PC-9 (cell line): ENCODE data around the gene GALK1. TPM values are rescaled to one million over a fixed set of nuclear protein-coding genes. Genes with fewer than 3 reads are reported as not detected.

Experiments
- BruUV-seq: library from RNA; stranded (reverse); fragments of 400-500 nt; replicated peaks from 2 replicates; lab custom pipeline; 2021; lab: Mats Ljungman, UMichigan
- CTCF ChIA-PET: fragments of 300-600 bp; sonication (Branson Sonifier 250); formaldehyde crosslinking; loops from one replicate; lab custom pipeline; 2022; ENCODE audit warnings: antibody characterized with exemption; lab: Charles Lee
- POLR2A ChIA-PET: fragments of 300-600 bp; sonication (Branson Sonifier 250); formaldehyde crosslinking; loops from one replicate; lab custom pipeline; 2022; ENCODE audit warnings: antibody characterized with exemption; ENCODE audit not compliant: unreplicated experiment; lab: Charles Lee
- DNase-seq, 2 experiments: peaks; one replicate each; pipeline versions ENCODE4 v3.0.0 to v3.0.0-alpha.2; 2015 to 2022; ENCODE audit warnings: mixed read lengths in 1 of 2
- H2AFZ ChIP-seq: fragments of 200-600 bp; sonication (generic); 2 replicates; pipeline ENCODE4 v1.8.1; 2017; ENCODE audit warnings: antibody characterized with exemption
- H3F3A ChIP-seq: fragments of 200-600 bp; sonication (generic); 2 replicates; pipeline ENCODE4 v1.8.1; 2017; ENCODE audit warnings: antibody characterized with exemption, mild to moderate bottlenecking, low read depth; ENCODE audit not compliant: insufficient read depth
- H3K27ac ChIP-seq: fragments of 200-600 bp; sonication (generic); 2 replicates; pipeline ENCODE4 v1.6.1; 2016; ENCODE audit warnings: mixed run types
- H3K27me3 ChIP-seq: fragments of 200-600 bp; sonication (generic); 2 replicates; pipeline ENCODE4 v1.6.1; 2016; ENCODE audit warnings: low read depth, mixed run types; ENCODE audit not compliant: insufficient read depth
- H3K36me3 ChIP-seq: fragments of 200-600 bp; sonication (generic); 2 replicates; pipeline ENCODE4 v1.6.1; 2016; ENCODE audit warnings: low read depth, mixed run types
- H3K4me1 ChIP-seq: fragments of 200-600 bp; sonication (generic); replicated peaks from 2 replicates; pipeline ENCODE4 v1.6.1; 2016; ENCODE audit warnings: mixed run types; ENCODE audit not compliant: insufficient read depth
- H3K4me2 ChIP-seq: fragments of 200-600 bp; sonication (generic); 2 replicates; pipeline ENCODE4 v1.6.1; 2017; ENCODE audit warnings: mixed run types
- H3K4me3 ChIP-seq: fragments of 200-600 bp; sonication (generic); 2 replicates; pipeline ENCODE4 v1.6.1; 2016; ENCODE audit warnings: mixed run types
- H3K79me2 ChIP-seq: fragments of 200-600 bp; sonication (generic); 2 replicates; pipeline ENCODE4 v1.6.1; 2017; ENCODE audit warnings: low read depth, mixed run types
- H3K9me2 ChIP-seq: fragments of 200-600 bp; sonication (generic); 2 replicates; pipeline ENCODE4 v1.8.1; 2017; ENCODE audit warnings: mild to moderate bottlenecking; ENCODE audit not compliant: insufficient read depth
- H3K9me3 ChIP-seq: fragments of 200-600 bp; sonication (generic); 2 replicates; pipeline ENCODE4 v1.8.1; 2016; ENCODE audit warnings: low read depth; ENCODE audit not compliant: insufficient read depth
- H4K20me1 ChIP-seq: fragments of 200-600 bp; sonication (generic); 2 replicates; pipeline ENCODE4 v1.8.1; 2017; ENCODE audit not compliant: insufficient read depth
- CTCF ChIP-seq: fragments of 200-600 bp; sonication (generic); conservative IDR thresholded peaks from 2 replicates; pipeline ENCODE4 v1.6.1; 2017; ENCODE audit warnings: mixed run types, antibody characterized with exemption, mild to moderate bottlenecking, moderate library complexity
- EZH2 ChIP-seq: fragments of 200-600 bp; sonication (generic); IDR thresholded peaks from 2 replicates; pipeline ENCODE4 v1.8.0; 2017; ENCODE audit warnings: antibody characterized with exemption, low read depth
- intact Hi-C: fragments of 100-400 bp; cut with micrococcal nuclease; formaldehyde crosslinking; loops from one replicate; pipeline ENCODE4 v1.10.0; 2022; ENCODE audit not compliant: unreplicated experiment
- total RNA-seq: library from RNA; stranded (reverse); gene quantifications from 2 replicates; pipeline ENCODE4 v1.2.3, GENCODE V29; 2021

Gene GALK1
- total RNA-seq, 1 experiment from 2014 or later: 12.8 TPM

GRCh38 chr17:75739801-75740200 lies 25.2 kb downstream of the GALK1 start:
- Histone ChIP-seq H3K9me2 (no peaks in the 10 kb centered on the region), H4K20me1 (peaks cover 6% of the 10 kb centered on the region), H2AFZ (no peak overlapping the region), H3K9me3 (no peaks in the 10 kb centered on the region), H3K27ac (no peak overlapping the region), H3K36me3 (peaks cover 6% of the 10 kb centered on the region; the same call in 1 of the 2 replicates), H3K4me2 (no peak overlapping the region), H3K27me3 (no peaks in the 10 kb centered on the region), H3K4me1 (no peaks in the 10 kb centered on the region), H3F3A (peaks cover 22% of the 10 kb centered on the region), H3K79me2 (no peaks in the 10 kb centered on the region), H3K4me3 (no peak overlapping the region)
- BruUV-seq: no TSS peak
- POLR2A ChIA-PET: no interaction called here
- DNase-seq: no peak
- TF ChIP-seq EZH2 (no peak), CTCF (no peak)
- intact Hi-C loops: no loop called here
- CTCF ChIA-PET: no interaction called here

DNA sequence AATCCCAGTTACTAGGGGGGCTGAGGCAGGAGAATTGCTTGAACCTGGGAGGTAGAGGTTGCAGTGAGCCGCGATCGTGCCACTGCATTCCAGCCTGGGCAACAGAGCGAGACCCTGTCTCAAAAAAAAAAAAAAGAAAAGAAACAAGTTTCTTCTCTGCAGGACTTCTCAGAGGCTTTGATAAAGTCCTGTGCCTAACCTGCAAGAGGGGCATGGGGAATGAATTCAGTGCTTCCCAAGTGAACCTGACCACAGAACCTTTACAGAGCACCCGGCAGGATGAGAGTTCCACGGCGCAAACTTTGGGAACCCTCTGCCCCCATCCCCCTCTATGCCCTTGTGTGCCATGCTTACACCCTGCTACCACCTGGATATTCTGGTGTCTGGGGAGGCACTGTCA lies 25.8 kb downstream of the GALK1 start:
- H3K79me2 ChIP-seq: no peaks in the 10 kb centered on the region
- H4K20me1 ChIP-seq: peaks cover 6% of the 10 kb centered on the region
- TF ChIP-seq EZH2 (no peak), CTCF (no peak)
- H3K9me2 ChIP-seq: no peaks in the 10 kb centered on the region
- no peak for DNase-seq
- H3K36me3 ChIP-seq: 0 out of 2 replicates have a peak, but pooled peaks cover 4% of the 10 kb centered on the region
- no peak overlapping the region for H2AFZ ChIP-seq
- peaks cover 20% of the 10 kb centered on the region for H3F3A ChIP-seq
- intact Hi-C loops: no loop called here
- no TSS peak for BruUV-seq
- no peak overlapping the region for H3K4me3 ChIP-seq
- no peaks in the 10 kb centered on the region for H3K4me1 ChIP-seq
- no peaks in the 10 kb centered on the region for H3K27me3 ChIP-seq
- H3K27ac ChIP-seq: no peak overlapping the region
- H3K4me2 ChIP-seq: no peak overlapping the region
- ChIA-PET CTCF (interaction anchor here (1.1 kb wide), 1 partner anchor 59 kb away, joined by 3 read pairs; no protein-coding TSS in a partner anchor), POLR2A (no interaction called here)
- no peaks in the 10 kb centered on the region for H3K9me3 ChIP-seq

- Histone ChIP-seq H3K9me2 (no peaks in the 10 kb centered on the region), H2AFZ (no peak overlapping the region), H3K79me2 (no peaks in the 10 kb centered on the region), H3K4me1 (no peaks in the 10 kb centered on the region), H3K36me3 (0 out of 2 replicates have a peak, but pooled peaks cover 4% of the 10 kb centered on the region), H3K27ac (no peak overlapping the region), H3K4me2 (no peak overlapping the region), H3K4me3 (no peak overlapping the region), H4K20me1 (peaks cover 5% of the 10 kb centered on the region), H3K9me3 (no peaks in the 10 kb centered on the region), H3K27me3 (no peaks in the 10 kb centered on the region), H3F3A (peaks cover 17% of the 10 kb centered on the region)
- ChIA-PET POLR2A (interaction anchor here (0.6 kb wide), 2 partner anchors 24 to 1062 kb away, joined by 5 to 19 read pairs; no protein-coding TSS in a partner anchor), CTCF (interaction anchor here (0.6 to 1.1 kb wide), 4 partner anchors 8 to 313 kb away, joined by 3 to 4 read pairs (median 4); no protein-coding TSS in a partner anchor)
- no peak for TF ChIP-seq EZH2
- intact Hi-C loops: no loop called here
- no TSS peak for BruUV-seq
- no peak for DNase-seq
Measured at GRCh38 chr17:75738218-75738802, 26.7 kb downstream of the GALK1 start.
